Measurements from ENCODE around the gene MARCHF6. TPM values are rescaled to one million over a fixed set of nuclear protein-coding genes. Genes with fewer than 3 reads are reported as not detected.

Gene MARCHF6
- total and polyA plus RNA-seq, 2 donors (not counting 1 experiment from before 2014, with no cell fraction given) = 69.0 to 201 TPM

GRCh38 chr5:10355071-10355889 is 1.8 kb downstream of the MARCHF6 start:
- Histone ChIP-seq H4K20me1 (ENCODE audit: control insufficient read depth, insufficient read depth, low read length, poor library complexity, severe bottlenecking) (peaks cover 39% of the 10 kb centered on the region), H2AFZ (ENCODE audit: insufficient read depth, low read depth, low read length, poor library complexity, severe bottlenecking) (no peak overlapping the region), H3K27ac (ENCODE audit: low read length in 2 of 2) (peak overlapping the region; percentile 97 to 98), H3K4me2 (replicated peaks; ENCODE audit: low read depth, low read length, poor library complexity, severe bottlenecking) (peak overlapping the region; percentile 83), H3K36me3 (replicated peaks in 1 of 2; ENCODE audit: control extremely low read depth in 1 of 2, control insufficient read depth in 1 of 2, extremely low read depth in 1 of 2, insufficient read depth in 2 of 2, low read length in 1 of 2) (no peaks in the 10 kb centered on the region), H3K9me3 (ENCODE audit: control extremely low read depth in 1 of 3, control insufficient read depth in 2 of 3, insufficient read depth in 1 of 3, low read length in 2 of 3) (no peaks in the 10 kb centered on the region), H3K79me2 (ENCODE audit: control insufficient read depth, insufficient read depth, low read length) (peaks cover 69% of the 10 kb centered on the region), H3K4me3 (ENCODE audit: control extremely low read depth in 1 of 5, extremely low read depth in 1 of 5, insufficient read depth in 1 of 5, low read depth in 2 of 5, low read length in 4 of 5) (peak overlapping the region; percentile 64 to 96 (median 90)), H3K9ac (ENCODE audit: low read length) (peak overlapping the region; percentile 75), H3K4me1 (ENCODE audit: control insufficient read depth in 2 of 2, insufficient read depth in 2 of 2, low read length in 2 of 2) (peaks cover 35 to 36% of the 10 kb centered on the region in 2 donors), H3K27me3 (replicated peaks in 1 of 4; ENCODE audit: control extremely low read depth in 1 of 4, control insufficient read depth in 3 of 4, insufficient read depth in 4 of 4, low read length in 3 of 4) (no peaks in the 10 kb centered on the region)
- POLR2A ChIA-PET = no interaction called here
- no peak for TF ChIP-seq EZH2 (IDR thresholded peaks at IDR 0.05; ENCODE audit: borderline replicate concordance, insufficient read depth, low read depth, low read length, poor library complexity, severe bottlenecking)
- TF ChIP-seq CTCF (IDR thresholded peaks at IDR 0.05) = no peak
- peak overlapping the region; percentile 96 for H3K27ac Mint-ChIP-seq
- intact Hi-C loops (cut with micrococcal nuclease) = loop anchor here (2.0 to 5.0 kb wide), 3 partner anchors 42 to 86 kb away; partner anchors contain the start of gene ROPN1L
- DNase-seq (peak; percentile 75), ATAC-seq (ENCODE audit: low read depth) (no peak)
- H3K9me3 Mint-ChIP-seq (ENCODE audit: insufficient read depth) = no peaks in the 10 kb centered on the region
- H3K4me1 Mint-ChIP-seq = peaks cover 49% of the 10 kb centered on the region
- peak overlapping the region; percentile 93 for H3K4me3 Mint-ChIP-seq
- CTCF ChIA-PET = interaction anchor here (0.9 to 1.0 kb wide), 2 partner anchors 9 to 71 kb away, joined by 3 read pairs; no protein-coding TSS in a partner anchor
- WGBS (ENCODE audit: insufficient coverage) = no CpG with 5 or more reads among the region's 16 CpGs
- H3K27me3 Mint-ChIP-seq = no peaks in the 10 kb centered on the region

- no peak overlapping the region for H3K27ac Mint-ChIP-seq
- Histone ChIP-seq H4K20me1 (ENCODE audit: control insufficient read depth, insufficient read depth, low read length, poor library complexity, severe bottlenecking) (peaks cover 74% of the 10 kb centered on the region), H3K36me3 (replicated peaks in 1 of 2; ENCODE audit: control extremely low read depth in 1 of 2, control insufficient read depth in 1 of 2, extremely low read depth in 1 of 2, insufficient read depth in 2 of 2, low read length in 1 of 2) (peaks cover 0 to 1% of the 10 kb centered on the region in 2 experiments), H3K27ac (ENCODE audit: low read length in 2 of 2) (no peak overlapping the region), H2AFZ (ENCODE audit: insufficient read depth, low read depth, low read length, poor library complexity, severe bottlenecking) (no peak overlapping the region), H3K4me3 (ENCODE audit: control extremely low read depth in 1 of 5, extremely low read depth in 1 of 5, insufficient read depth in 1 of 5, low read depth in 2 of 5, low read length in 4 of 5) (no peak overlapping the region), H3K9me3 (ENCODE audit: control extremely low read depth in 1 of 3, control insufficient read depth in 2 of 3, insufficient read depth in 1 of 3, low read length in 2 of 3) (no peaks in the 10 kb centered on the region), H3K79me2 (ENCODE audit: control insufficient read depth, insufficient read depth, low read length) (peaks cover 97% of the 10 kb centered on the region), H3K9ac (ENCODE audit: low read length) (no peak overlapping the region), H3K27me3 (replicated peaks in 1 of 4; ENCODE audit: control extremely low read depth in 1 of 4, control insufficient read depth in 3 of 4, insufficient read depth in 4 of 4, low read length in 3 of 4) (no peaks in the 10 kb centered on the region), H3K4me2 (replicated peaks; ENCODE audit: low read depth, low read length, poor library complexity, severe bottlenecking) (no peak overlapping the region), H3K4me1 (ENCODE audit: control insufficient read depth in 2 of 2, insufficient read depth in 2 of 2, low read length in 2 of 2) (peaks cover 34 to 48% of the 10 kb centered on the region in 2 donors)
- CTCF ChIA-PET = no interaction called here
- H3K9me3 Mint-ChIP-seq (ENCODE audit: insufficient read depth) = no peaks in the 10 kb centered on the region
- DNase-seq = no peak
- no peak overlapping the region for H3K4me3 Mint-ChIP-seq
- intact Hi-C loops (cut with micrococcal nuclease) = loop anchor here (5.0 kb wide), 1 partner anchor 38 kb away; no protein-coding TSS in a partner anchor
- no peak for ATAC-seq (ENCODE audit: low read depth)
- POLR2A ChIA-PET = interaction anchor here (0.5 to 0.6 kb wide), 2 partner anchors 328 to 380 kb away, joined by 3 to 4 read pairs; no protein-coding TSS in a partner anchor
- WGBS (ENCODE audit: insufficient coverage) = 40% methylated on average over 1 of the region's 2 CpGs
- TF ChIP-seq EZH2 (IDR thresholded peaks at IDR 0.05; ENCODE audit: borderline replicate concordance, insufficient read depth, low read depth, low read length, poor library complexity, severe bottlenecking) (no peak), CTCF (IDR thresholded peaks at IDR 0.05) (no peak)
- peaks cover 68% of the 10 kb centered on the region for H3K4me1 Mint-ChIP-seq
- H3K27me3 Mint-ChIP-seq = no peaks in the 10 kb centered on the region
Measured at GRCh38 chr5:10358999-10359398, 5.5 kb downstream of the MARCHF6 start.
